ENCODE measurements around the gene SLC34A3.

DNA sequence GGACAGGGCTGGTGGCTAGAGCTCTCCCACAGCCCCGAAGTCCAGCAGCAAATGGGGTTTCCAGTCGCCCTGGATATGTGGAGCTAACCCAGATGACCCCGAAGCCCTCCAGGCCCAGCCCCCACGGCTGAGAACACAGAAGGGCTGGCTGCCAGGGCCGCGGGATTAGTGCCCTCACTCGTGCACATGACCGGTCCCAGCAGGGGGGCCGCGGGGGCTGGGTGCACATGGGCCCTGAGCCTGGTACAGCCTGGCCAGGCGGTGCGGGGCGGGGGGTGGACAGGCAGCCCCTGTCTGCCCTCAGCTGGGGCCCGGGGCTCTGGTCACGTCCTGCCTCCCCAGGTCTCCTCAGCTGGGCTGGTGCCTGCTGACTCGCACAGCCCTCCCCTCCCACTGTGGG is 36.3 kb upstream of the SLC34A3 start:
- TF ChIP-seq POLR2A (IDR thresholded peaks at IDR 0.05; ENCODE audit: low read length), result no peak
- TF ChIP-seq, protein P1, sequence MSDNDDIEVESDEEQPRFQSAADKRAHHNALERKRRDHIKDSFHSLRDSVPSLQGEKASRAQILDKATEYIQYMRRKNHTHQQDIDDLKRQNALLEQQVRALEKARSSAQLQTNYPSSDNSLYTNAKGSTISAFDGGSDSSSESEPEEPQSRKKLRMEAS (IDR thresholded peaks at IDR 0.05), result no peak
- TF ChIP-seq, protein P2, sequence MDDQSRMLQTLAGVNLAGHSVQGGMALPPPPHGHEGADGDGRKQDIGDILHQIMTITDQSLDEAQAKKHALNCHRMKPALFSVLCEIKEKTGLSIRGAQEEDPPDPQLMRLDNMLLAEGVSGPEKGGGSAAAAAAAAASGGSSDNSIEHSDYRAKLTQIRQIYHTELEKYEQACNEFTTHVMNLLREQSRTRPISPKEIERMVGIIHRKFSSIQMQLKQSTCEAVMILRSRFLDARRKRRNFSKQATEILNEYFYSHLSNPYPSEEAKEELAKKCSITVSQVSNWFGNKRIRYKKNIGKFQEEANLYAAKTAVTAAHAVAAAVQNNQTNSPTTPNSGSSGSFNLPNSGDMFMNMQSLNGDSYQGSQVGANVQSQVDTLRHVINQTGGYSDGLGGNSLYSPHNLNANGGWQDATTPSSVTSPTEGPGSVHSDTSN (IDR thresholded peaks at IDR 0.05), result no peak
- TF ChIP-seq, protein P3, sequence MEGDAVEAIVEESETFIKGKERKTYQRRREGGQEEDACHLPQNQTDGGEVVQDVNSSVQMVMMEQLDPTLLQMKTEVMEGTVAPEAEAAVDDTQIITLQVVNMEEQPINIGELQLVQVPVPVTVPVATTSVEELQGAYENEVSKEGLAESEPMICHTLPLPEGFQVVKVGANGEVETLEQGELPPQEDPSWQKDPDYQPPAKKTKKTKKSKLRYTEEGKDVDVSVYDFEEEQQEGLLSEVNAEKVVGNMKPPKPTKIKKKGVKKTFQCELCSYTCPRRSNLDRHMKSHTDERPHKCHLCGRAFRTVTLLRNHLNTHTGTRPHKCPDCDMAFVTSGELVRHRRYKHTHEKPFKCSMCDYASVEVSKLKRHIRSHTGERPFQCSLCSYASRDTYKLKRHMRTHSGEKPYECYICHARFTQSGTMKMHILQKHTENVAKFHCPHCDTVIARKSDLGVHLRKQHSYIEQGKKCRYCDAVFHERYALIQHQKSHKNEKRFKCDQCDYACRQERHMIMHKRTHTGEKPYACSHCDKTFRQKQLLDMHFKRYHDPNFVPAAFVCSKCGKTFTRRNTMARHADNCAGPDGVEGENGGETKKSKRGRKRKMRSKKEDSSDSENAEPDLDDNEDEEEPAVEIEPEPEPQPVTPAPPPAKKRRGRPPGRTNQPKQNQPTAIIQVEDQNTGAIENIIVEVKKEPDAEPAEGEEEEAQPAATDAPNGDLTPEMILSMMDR (IDR thresholded peaks at IDR 0.05), result no peak
